NCI-H345 treated with DMSO at 0.1 percent for 48 hours (cell line): ENCODE results near the gene MICAL3.
"Not testable (repeated sequence)": the region's sequence is repeated elsewhere in the genome, so short reads cannot be mapped to it uniquely, and the experiment has no call there.

Experiments
- DNase-seq: peaks from one replicate; lab custom pipeline; 2025; ENCODE audit not compliant: unreplicated experiment; lab: John Stamatoyannopoulos, UW

The MICAL3 gene

GRCh38 chr22:17939579-17939978 is 84.8 kb downstream of the MICAL3 start:
- DNase-seq = no peak

- no peak for DNase-seq
Measured at GRCh38 chr22:17939011-17939410, 85.3 kb downstream of the MICAL3 start.

DNA sequence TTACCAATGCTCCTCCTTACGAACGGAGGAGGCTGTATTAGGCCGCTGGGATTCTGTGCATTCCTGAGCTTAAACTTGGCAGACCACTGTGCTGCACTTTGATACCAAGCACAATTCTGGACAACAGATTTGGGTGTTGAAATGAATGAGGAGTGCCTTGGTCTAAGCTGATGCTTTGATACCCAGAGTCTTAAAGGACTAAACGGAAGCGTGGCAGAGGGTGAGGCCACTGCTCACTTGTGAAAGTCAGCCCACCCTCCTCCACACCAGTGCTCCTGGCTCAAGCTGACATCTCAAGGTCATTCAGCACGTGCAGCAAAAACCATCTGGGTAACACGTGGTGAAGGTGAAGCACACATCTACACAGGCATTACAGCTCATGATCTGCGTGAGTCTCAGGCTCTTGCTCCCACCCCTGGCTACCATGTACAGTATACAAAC is 85.9 kb downstream of the MICAL3 start:
- DNase-seq = no peak

GRCh38 chr22:17932457-17932856 is 91.9 kb downstream of the MICAL3 start:
- not testable (repeated sequence) for DNase-seq

GRCh38 chr22:17931400-17931825 is 92.9 kb downstream of the MICAL3 start:
- no peak for DNase-seq

- DNase-seq = no peak
Measured at GRCh38 chr22:17930455-17931313, 93.7 kb downstream of the MICAL3 start.

GRCh38 chr22:17929909-17930308 is 94.5 kb downstream of the MICAL3 start:
- no peak for DNase-seq

DNA sequence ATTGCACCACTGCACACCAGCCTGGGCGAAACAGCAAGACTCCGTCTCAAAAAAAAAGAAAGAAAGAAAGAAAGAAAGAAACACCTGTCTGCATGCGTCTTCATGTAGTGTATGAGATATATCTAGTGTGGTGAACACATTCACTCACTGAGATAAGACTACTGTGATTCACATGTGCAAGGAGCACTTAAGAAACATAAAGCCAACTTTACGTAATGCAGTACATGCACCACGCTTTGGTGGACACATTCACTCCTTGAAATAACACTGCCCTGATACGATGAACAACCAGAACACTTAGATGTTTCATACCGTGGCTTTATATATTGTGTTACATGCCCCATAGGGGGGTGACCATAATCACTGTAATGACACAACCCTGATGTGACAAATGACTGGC is 96.0 kb downstream of the MICAL3 start:
- no peak for DNase-seq

- no peak for DNase-seq
Measured at GRCh38 chr22:17927062-17927461, 97.3 kb downstream of the MICAL3 start.

- no peak for DNase-seq
Measured at GRCh38 chr22:17926516-17926915, 97.8 kb downstream of the MICAL3 start.

DNA sequence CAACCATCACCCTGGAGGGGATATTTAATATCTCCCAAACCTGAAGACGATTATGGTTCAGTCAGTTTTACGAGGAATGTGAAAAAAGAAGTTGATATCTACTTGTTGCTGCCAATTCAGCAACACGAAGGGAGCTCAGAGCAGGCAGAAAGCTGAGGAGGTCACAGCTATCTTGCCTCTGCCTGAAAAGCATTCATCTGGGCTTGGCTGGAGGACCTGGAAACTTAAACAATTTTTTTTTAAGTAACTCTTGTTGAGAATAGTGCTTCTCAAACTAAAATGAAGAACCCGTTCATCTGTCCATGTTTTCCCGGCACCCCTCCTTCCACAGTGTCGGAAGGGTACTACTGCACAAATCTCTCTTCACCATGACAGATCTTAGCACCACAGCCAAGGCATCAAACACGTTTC is 98.9 kb downstream of the MICAL3 start:
- no peak for DNase-seq

DNA sequence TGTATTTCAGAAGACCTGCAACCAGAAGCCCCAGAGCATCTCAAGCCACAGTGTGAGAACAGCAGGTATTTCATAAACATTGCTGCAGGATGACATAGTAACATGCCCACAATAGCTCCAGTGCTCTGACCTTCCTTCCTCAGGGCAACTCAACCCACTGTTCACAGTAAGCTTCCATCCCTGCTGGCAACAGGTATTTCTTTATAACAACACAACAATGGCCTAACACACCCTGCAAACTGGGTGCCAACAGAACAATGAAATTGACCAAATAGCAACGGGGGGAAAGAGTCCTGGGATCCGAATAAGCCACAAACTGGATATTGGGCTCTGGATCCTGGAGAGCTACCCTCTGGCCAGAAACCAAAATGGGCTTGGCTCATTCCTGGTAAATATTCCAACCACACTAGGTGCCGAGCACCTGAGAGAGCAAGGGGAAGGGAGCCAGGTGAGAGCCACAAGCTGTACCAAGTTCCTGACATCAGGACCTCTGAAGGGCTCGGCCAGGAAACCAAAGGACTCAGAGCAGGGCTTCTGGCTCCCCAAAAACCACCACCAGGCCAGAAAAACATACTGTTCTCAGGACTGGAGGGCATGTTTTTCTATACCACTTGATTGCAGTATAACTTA is 99.5 kb downstream of the MICAL3 start:
- DNase-seq = no peak

- DNase-seq = no peak
Measured at GRCh38 chr22:17924076-17924475, 100.3 kb downstream of the MICAL3 start.

DNA sequence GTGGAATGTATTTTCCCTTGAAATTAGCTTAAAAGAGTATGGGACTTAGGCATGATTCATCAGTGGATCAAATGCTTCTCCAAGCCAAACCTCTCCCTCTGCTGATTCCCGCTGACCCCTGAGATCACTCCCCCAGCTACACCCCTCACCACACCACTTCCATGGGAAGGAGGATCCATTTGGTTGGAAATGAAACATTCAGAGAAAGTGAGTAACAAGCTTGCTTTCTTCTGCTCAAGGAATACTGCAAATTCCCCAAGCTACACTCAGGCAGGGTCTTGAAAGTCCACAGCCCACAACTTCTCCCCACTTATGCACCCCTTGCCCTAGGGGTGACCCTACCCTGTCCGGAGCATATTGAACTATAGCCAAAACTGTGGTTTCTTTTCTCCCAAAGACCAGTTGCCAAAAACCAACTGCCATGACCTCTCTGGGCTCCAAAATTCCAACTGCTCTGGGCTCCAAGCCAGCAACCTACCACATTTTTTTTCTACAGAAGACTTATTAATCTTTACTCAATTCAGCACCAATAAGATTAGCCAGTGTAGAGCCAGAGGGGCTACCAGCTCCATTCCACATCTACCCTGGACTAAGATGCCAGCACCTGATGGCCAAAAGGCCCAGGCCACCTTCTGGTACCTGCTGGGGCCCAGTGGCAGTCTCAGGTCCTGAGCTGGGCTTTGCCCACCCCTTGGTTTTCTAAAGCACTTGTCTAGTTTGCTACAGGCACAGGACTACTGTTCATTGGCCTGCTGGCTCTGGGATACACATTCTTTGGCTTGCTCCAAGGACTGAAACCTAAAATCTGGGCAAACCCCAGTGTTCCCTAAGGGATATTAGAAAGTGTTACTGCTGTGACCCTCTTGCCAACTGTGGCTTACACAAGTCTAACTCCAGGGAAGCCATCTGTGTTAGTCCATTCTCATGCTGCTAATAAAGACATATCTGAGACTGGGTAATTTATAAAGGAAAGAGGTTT is 101.1 kb downstream of the MICAL3 start:
- no peak for DNase-seq

DNA sequence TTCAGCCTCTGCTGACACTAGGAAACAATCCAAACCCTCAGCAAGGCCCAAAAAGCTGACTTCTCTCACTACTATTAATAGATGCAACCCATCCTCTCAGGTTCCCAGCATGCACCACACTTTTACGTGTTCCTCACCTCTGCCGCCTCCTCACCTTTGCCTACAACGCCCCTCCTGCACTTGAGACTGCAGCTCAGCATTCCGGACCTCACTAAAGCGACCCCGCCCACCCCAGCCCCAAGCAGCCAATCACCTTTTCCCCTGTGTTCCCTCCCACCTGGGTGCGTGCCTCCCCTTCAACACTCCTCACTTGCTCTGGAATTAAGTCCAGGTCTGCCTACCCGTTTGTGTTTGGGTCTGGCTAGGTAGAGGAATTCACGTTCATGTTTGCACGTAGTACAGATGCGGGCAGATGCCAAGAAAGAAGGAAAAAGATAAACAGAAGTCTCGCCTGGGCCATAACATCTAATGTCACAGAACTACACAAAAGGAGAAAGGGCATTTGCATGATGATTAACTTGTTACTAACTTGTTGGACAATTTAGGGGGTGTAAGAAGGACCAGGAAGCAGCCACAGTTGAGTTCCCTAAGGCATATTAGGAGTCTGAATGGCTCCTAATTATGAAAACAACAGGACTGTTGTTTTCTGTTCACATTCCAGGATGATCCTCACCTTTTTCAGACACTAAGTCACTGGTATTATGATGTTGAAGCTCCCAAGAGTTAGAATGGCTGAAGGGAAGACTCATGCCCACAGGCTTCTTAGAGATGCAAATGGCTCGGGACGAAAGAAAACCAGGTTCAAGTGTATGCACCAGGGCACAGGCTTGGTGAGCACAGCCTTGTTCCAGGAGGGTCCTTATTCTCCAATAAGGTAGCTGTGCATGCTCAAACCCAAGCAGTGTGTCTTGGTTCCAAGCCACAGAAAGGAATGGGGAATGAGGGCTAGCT is 102.2 kb downstream of the MICAL3 start:
- no peak for DNase-seq

DNA sequence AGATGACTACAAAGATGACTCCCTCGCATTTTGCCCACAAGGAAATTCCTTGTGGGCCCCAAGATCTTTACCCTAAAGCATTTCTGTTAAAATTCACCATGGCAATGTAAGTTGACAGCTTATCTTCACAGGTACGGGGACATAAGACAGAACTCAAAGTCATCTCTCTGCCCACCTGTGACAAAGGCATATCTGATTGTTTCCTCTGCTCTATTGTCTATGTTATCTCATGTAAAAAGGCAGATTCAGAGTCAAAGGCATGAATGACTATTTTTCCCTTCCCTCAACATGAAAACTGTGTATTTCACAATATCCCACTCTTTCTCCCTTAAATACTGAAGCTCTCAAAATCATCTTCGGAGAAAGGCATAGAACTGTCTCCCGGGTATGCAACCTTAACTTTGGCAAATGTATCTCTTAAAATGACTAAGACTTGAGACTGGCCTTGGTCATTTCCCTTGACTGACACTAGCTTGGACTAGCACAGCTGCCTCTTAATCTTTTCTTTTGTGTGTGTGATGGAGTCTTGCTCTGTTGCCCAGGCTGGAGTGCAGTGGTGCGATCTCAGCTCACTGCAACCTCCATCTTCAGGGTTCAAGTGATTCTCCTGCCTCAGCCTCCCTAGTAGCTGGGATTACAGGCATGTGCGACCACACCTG is 103.2 kb downstream of the MICAL3 start:
- DNase-seq = no peak

DNA sequence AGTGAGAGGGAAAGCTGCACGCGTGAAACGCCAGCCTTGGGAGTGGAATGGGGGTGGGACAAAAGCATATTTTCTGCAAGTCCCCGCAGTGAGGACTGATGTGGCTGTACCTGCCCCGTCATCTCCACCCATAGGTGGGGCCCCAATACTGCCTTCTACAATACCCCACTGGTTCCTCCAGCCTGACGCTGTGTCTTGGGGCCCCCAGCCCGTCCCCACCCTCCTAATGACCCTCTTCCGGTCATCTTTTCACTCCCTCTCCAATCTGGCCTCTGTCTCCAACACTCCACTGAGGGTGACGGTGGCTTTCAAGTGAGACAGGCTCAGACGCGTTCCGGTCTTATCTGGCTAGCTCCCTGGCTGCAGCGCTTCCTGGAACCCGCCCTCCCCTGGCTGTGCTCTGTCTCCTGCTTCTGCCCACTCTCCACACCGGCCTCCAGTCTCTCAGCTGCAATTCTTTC is 104.2 kb downstream of the MICAL3 start:
- DNase-seq = no peak

- DNase-seq = peak; percentile 86
Measured at GRCh38 chr22:17919276-17920144, 104.9 kb downstream of the MICAL3 start.

- no peak for DNase-seq
Measured at GRCh38 chr22:17918840-17919239, 105.5 kb downstream of the MICAL3 start.
